Ovary (tissue), 3 donors: ENCODE measurements around the gene RIMS1.

Source experiments
- POLR2A ChIP-seq: fragments of 450-650 bp; IDR thresholded peaks from one replicate; pipeline ENCODE4 v1.6.1; 2017; ENCODE audit warnings: antibody characterized with exemption, mild to moderate bottlenecking, moderate library complexity
- TF ChIP-seq, protein P1 (sequence below), 3 donors: fragments of 450-650 bp in 2 of 3; fragments of 200-600 bp in 1 of 3; IDR thresholded peaks; one replicate each; pipeline versions ENCODE4 v1.5.1 to v1.8.0; 2016 to 2022; ENCODE audit warnings: antibody characterized with exemption in 3 of 3, mild to moderate bottlenecking in 1 of 3
- donor health status: DM: no; HTN: no; CAD: no.

DNA sequence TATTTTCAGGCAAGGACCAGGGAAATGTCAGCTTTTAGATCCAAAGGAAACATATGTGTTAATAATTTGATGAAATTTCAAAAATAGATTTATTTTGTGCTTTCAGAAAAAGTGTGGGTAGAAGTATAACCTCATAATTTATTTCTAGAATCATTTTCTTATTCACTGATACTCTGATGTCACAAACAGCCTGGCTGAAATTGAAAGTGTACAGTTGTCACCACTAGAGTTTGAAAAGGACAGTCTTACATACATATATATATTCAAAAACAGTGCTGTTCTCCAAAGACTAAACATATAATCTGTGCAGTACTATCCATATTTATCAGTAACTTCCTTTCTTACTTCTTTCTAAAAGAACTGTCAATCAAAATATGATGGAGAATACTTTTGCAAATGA is 481.1 kb downstream of the RIMS1 start:
- TF ChIP-seq, protein P1, sequence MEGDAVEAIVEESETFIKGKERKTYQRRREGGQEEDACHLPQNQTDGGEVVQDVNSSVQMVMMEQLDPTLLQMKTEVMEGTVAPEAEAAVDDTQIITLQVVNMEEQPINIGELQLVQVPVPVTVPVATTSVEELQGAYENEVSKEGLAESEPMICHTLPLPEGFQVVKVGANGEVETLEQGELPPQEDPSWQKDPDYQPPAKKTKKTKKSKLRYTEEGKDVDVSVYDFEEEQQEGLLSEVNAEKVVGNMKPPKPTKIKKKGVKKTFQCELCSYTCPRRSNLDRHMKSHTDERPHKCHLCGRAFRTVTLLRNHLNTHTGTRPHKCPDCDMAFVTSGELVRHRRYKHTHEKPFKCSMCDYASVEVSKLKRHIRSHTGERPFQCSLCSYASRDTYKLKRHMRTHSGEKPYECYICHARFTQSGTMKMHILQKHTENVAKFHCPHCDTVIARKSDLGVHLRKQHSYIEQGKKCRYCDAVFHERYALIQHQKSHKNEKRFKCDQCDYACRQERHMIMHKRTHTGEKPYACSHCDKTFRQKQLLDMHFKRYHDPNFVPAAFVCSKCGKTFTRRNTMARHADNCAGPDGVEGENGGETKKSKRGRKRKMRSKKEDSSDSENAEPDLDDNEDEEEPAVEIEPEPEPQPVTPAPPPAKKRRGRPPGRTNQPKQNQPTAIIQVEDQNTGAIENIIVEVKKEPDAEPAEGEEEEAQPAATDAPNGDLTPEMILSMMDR (IDR thresholded peaks at IDR 0.05), result no peak
- no peak for TF ChIP-seq POLR2A
